Left ventricle myocardium superior (tissue), 1 donor: Measurements from ENCODE around the gene CCDC178. TPM values are rescaled to one million over a fixed set of nuclear protein-coding genes. Genes with fewer than 3 reads are reported as not detected.
"Not testable (repeated sequence)": the region's sequence is repeated elsewhere in the genome, so short reads cannot be mapped to it uniquely, and the experiment has no call there.

Source experiments
- ATAC-seq: fragments of 200-7000 bp; cut with Tn5 transposase; one replicate; pipeline ENCODE4 v1.9.1; 2020; ENCODE audit warnings: mild to moderate bottlenecking, moderate library complexity
- DNase-seq: peaks from one replicate; pipeline ENCODE4 v3.0.0-alpha.2; 2020
- intact Hi-C: fragments of 100-400 bp; cut with micrococcal nuclease; formaldehyde crosslinking; loops from one replicate; pipeline ENCODE4 v1.11.0; 2022
- total RNA-seq: library from RNA; stranded (reverse); fragmentation: NEBNext Ultra II Directional; extraction: Animal tissue kit (Norgen Biotek cat#: 25700); gene quantifications from one replicate; pipeline ENCODE4 v1.2.1, GENCODE V29; 2021
- donor health status: DM: no; HTN: yes; CAD: no; lungs with severe emphysema.

The CCDC178 gene
- total RNA-seq, 1 donor from 2014 or later, result 0.55 TPM

DNA sequence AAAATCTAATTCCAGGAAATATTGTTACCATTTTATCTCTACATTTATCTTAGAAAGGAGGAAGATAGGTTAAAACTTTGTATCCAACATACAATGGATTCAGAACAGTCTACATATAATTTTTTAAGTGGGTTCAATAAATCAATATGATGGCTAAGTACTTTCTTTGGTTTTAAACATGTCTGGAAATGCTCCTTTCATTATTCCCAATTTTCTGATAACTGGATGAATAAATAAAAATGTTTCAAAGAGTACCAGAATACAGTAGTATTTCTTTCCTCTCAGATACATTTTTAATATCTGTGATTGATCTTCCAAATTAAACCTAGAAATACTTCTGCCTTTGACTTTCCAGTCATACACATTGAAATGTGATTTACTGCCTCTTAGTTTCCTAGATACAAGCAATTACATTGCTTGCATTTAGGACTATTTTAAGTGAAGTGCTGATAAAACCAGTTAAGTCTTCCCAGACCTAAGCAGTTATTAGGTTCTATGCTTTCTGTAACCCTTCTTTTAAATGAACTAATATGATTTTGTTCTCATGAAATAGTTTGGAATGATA lies 283.5 kb downstream of the CCDC178 start:
- no peak for DNase-seq
- intact Hi-C loops, result no loop called here
- ATAC-seq, result no peak

GRCh38 chr18:33154049-33154448 lies 286.5 kb downstream of the CCDC178 start:
- DNase-seq, result no peak
- intact Hi-C loops, result no loop called here

GRCh38 chr18:33152376-33152775 lies 288.1 kb downstream of the CCDC178 start:
- ATAC-seq (no peak), DNase-seq (no peak)
- intact Hi-C loops, result no loop called here

More at GRCh38 chr18:33154049-33154448, 286.5 kb downstream of the CCDC178 start:
- no peak for ATAC-seq

DNA sequence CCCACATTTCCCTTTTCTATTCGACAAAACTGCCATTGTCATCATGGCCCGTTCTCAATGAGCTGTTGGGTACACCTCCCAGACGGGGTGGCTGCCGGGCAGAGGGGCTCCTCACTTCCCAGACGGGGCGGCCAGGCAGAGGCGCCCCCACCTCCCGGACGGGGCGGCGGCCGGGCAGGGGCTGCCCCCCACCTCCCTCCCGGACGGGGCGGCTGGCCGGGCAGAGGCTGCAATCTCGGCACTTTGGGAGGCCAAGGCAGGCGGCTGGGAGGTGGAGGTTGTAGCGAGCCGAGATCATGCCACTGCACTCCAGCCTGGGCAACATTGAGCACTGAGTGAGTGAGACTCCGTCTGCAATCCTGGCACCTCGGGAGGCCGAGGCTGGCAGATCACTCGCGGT lies 292.7 kb downstream of the CCDC178 start:
- intact Hi-C loops, ATAC-seq, DNase-seq: not testable (repeated sequence)

- intact Hi-C loops, result no loop called here
- DNase-seq, result no peak
Observed at GRCh38 chr18:33146014-33146413, 294.5 kb downstream of the CCDC178 start.

GRCh38 chr18:33135951-33136660 lies 304.4 kb downstream of the CCDC178 start:
- ATAC-seq (no peak), DNase-seq (no peak)
- intact Hi-C loops, result no loop called here

More at GRCh38 chr18:33146014-33146413, 294.5 kb downstream of the CCDC178 start:
- ATAC-seq, result no peak

DNA sequence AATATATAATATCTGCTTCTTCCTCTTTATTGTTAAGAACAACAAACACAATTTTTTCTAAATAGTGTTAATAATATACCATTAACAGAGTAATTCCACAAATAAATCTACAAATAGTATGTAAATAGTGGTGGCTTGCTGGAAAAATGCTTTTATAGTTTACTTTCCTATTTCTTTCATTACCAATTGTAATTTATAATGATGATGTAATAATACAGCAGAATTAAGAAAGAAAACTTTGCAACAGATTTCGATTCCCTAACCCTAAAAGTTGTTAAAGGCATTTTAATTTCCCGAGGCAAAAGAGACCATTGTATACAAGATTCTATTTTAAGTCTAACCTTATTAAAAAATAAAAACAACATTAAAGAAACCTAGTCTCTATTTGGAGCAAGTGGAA lies 307.9 kb downstream of the CCDC178 start:
- DNase-seq, result no peak
- intact Hi-C loops, result no loop called here
- no peak for ATAC-seq

GRCh38 chr18:33128581-33128980 lies 311.9 kb downstream of the CCDC178 start:
- intact Hi-C loops, result no loop called here
- DNase-seq (no peak), ATAC-seq (no peak)

DNA sequence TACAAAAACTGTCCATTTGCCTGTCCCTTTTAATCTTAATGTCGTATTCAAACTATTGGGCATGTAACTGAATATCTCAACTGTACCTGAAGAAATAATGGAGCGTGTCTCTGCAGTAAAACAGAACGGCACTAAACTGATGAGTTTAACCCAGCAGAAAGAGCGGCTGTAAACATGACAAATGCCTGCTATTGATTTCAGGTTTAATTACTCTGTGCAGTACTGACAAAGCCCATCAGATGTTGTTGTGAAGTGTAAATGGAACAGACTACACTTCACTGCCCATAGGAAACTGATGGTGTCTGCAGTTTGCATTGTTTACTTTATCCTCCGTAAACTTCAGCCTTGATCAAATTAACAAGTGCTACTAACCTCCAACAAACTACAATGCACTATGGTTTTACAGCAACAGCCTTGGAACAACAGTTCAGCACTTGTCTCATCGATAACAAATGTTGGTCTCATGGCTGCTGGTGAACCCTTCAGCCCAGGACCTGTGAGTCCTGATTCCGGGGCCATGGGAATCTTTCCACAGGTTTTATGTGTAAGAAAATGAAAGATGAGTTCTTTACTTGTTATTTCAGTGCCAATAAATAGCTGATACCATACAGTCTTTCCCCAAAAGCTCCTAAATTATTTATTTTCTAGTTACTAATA lies 316.5 kb downstream of the CCDC178 start:
- ATAC-seq, result no peak
- intact Hi-C loops, result no loop called here
- no peak for DNase-seq

DNA sequence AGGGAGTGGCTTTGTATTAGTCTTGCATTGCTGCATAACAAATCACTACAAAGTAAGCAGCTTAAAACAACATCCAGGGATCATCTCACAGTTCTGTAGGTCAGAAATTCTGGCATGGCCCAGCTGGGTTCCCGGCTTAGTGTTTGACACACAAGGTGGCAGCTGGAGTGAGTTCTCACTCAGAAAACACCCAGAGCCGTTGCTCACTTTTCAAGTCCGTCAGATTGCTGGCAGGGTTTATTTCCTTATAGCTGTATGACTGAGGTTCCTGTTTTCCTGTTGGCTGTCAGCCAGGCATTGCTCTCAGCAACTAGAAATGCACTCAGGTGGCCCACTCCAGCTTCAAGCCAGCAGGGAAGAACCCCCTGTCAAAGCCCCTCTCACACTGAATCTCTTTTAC lies 324.1 kb downstream of the CCDC178 start:
- no peak for ATAC-seq
- intact Hi-C loops, result no loop called here
- no peak for DNase-seq

- DNase-seq, result no peak
- intact Hi-C loops, result no loop called here
- no peak for ATAC-seq
Observed at GRCh38 chr18:33115917-33116316, 324.6 kb downstream of the CCDC178 start.

DNA sequence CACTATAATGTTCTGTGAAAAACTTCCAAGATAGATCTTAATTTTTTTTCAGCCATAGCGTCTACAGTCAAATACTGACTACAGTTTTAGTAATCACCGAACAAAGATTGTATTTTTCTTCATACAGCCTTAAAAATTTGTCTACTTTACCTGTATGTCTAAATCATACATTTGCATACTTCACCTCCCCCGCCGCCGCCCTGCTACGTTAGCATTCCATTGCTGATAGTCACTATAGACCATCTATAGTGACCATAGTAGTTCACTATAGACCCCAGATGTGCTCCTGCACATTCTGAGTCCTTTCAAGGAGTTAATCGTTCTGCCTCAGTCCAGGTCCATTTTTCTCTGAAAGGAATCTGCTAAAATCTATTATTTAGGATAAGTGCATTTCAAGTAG lies 325.0 kb downstream of the CCDC178 start:
- DNase-seq, result no peak
- no peak for ATAC-seq
- intact Hi-C loops, result no loop called here

- intact Hi-C loops, result no loop called here
- ATAC-seq (no peak), DNase-seq (no peak)
Observed at GRCh38 chr18:33114749-33115148, 325.8 kb downstream of the CCDC178 start.

- intact Hi-C loops, result no loop called here
- ATAC-seq, result no peak
- no peak for DNase-seq
Observed at GRCh38 chr18:33113416-33113815, 327.1 kb downstream of the CCDC178 start.

DNA sequence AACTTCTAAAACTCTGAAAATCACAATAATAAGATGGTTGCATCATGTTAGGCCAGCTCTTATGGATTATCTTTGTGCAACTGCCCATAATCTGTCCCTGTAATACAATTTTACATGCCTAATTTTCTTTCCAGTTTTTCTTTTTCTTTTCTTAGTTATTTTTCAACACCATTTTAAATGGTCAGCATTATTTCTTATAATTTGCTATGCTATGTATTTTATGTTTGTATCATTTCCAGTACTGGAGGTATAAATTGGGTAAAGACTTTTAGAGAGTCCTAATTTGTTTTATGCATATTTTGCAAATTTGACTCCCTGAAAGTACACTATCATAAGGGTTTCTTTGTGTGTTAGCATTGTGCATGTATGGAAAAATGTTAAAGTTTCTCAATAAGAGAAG lies 333.0 kb downstream of the CCDC178 start:
- intact Hi-C loops, result no loop called here
- DNase-seq, result no peak
- ATAC-seq, result no peak

GRCh38 chr18:33101316-33101715 lies 339.2 kb downstream of the CCDC178 start:
- ATAC-seq, result no peak
- DNase-seq, result no peak
- intact Hi-C loops, result no loop called here

DNA sequence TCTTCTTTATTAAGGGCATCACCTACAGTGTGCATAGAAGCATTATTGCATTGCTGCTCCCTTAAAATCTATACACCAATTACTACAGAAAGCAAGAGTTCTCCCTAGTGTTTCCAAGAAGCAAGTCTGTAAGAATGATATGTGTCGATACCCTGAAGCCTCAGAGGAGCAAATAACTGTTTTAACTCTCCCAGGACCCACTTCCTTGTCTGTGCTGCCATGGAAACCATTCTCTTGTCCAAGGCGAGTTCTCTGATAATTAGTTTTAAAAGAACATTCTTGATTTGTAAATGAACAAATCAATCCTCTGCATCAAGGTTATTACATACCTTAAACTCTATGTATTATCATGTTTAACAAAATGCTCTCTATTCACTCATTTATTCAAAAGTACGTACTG lies 340.9 kb downstream of the CCDC178 start:
- no peak for ATAC-seq
- intact Hi-C loops, result no loop called here
- no peak for DNase-seq

DNA sequence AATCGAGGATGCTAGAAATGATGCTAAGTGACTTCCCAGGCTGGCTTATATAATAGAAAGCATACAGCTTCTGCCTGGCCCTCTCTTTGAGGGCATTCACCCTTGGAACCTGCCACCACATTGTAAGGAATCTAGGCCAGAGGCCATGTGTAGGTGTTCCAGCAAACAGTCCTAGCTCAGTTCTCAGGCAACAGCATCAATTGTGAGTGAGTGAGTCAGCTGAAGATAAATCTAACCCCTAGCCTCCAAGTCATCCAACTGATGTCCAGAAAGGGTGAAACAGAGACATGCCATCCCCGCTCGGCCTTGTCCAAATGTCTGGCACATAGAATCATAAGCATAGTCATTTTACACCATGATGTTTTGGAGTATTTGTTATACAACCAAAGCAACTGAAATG lies 343.4 kb downstream of the CCDC178 start:
- ATAC-seq, result no peak
- intact Hi-C loops, result no loop called here
- no peak for DNase-seq

DNA sequence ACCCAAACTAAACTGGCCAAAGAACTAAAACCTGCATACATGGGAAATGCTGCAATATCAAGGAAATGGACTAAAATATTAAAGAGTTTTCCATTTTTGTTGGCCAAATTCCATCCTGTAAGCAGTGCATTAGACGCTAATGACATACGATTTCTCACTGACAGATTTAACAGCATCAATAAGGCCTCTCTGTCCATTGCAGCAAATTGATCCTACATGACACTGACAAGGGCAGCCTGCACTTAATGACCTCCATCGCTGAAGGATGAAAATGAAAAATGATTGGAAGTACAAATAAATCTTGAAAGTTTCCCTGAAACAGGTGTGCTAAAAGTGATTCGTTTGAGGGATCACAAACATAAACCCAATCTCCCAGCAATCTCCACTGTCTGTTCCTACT lies 350.1 kb downstream of the CCDC178 start:
- no peak for DNase-seq
- intact Hi-C loops, result no loop called here
- ATAC-seq, result no peak

DNA sequence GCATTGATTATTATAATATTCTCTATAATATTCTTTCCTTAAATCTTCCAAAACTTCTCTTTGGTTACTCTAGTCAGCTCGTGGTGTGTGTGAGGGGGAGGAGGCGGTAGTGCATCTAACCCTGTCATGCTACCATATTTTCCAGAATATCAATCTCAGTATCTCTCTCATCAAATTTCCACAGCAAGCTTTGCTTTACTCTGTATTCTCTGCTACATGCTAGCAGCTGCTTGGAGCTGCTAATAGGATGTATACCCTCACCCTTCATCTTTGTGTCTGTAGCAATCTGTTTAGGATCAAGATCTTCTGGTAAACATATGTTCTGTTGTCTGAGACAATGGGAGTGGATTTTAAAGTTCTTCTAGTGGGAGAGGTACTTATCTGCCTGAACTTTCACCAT lies 363.9 kb downstream of the CCDC178 start:
- intact Hi-C loops, result no loop called here
- DNase-seq (no peak), ATAC-seq (no peak)

DNA sequence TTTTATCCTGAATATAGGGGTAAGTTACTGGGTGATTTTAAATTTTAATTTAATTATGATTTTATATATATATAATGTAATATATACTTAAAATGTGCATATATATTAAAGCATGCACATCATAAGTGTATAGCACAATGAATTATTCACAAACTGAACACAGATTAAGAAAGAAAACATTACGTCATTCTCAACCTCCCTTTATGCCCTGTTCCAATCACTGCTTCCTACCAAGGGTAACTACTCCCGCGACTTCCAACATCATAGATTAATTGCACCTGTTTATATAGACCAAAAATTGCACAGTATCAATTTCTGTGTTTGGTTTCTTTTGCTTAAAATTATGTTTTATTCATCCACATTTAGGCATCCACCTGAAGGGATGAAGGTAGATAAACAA lies 366.4 kb downstream of the CCDC178 start:
- ATAC-seq (no peak), DNase-seq (no peak)
- intact Hi-C loops, result no loop called here
